ENCODE measurements around the gene PIP5KL1. TPM values are rescaled to one million over a fixed set of nuclear protein-coding genes. Genes with fewer than 3 reads are reported as not detected.

Gene PIP5KL1
- total RNA-seq, 1 donor from 2014 or later = 11.5 TPM

GRCh38 chr9:127974001-127974768 lies 43.6 kb upstream of the PIP5KL1 start:
- Histone ChIP-seq H3K4me1 (peaks cover 99% of the 10 kb centered on the region), H3K36me3 (no peaks in the 10 kb centered on the region), H3K27me3 (ENCODE audit: low read depth) (no peaks in the 10 kb centered on the region), H3K27ac (no peak overlapping the region), H3K4me3 (no peak overlapping the region), H3K9me3 (no peaks in the 10 kb centered on the region)
- ATAC-seq (no peak), DNase-seq (no peak)
- intact Hi-C loops (cut with DNase I) = no loop called here
- TF ChIP-seq, protein P1, sequence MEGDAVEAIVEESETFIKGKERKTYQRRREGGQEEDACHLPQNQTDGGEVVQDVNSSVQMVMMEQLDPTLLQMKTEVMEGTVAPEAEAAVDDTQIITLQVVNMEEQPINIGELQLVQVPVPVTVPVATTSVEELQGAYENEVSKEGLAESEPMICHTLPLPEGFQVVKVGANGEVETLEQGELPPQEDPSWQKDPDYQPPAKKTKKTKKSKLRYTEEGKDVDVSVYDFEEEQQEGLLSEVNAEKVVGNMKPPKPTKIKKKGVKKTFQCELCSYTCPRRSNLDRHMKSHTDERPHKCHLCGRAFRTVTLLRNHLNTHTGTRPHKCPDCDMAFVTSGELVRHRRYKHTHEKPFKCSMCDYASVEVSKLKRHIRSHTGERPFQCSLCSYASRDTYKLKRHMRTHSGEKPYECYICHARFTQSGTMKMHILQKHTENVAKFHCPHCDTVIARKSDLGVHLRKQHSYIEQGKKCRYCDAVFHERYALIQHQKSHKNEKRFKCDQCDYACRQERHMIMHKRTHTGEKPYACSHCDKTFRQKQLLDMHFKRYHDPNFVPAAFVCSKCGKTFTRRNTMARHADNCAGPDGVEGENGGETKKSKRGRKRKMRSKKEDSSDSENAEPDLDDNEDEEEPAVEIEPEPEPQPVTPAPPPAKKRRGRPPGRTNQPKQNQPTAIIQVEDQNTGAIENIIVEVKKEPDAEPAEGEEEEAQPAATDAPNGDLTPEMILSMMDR (IDR thresholded peaks at IDR 0.05) = no peak

DNA sequence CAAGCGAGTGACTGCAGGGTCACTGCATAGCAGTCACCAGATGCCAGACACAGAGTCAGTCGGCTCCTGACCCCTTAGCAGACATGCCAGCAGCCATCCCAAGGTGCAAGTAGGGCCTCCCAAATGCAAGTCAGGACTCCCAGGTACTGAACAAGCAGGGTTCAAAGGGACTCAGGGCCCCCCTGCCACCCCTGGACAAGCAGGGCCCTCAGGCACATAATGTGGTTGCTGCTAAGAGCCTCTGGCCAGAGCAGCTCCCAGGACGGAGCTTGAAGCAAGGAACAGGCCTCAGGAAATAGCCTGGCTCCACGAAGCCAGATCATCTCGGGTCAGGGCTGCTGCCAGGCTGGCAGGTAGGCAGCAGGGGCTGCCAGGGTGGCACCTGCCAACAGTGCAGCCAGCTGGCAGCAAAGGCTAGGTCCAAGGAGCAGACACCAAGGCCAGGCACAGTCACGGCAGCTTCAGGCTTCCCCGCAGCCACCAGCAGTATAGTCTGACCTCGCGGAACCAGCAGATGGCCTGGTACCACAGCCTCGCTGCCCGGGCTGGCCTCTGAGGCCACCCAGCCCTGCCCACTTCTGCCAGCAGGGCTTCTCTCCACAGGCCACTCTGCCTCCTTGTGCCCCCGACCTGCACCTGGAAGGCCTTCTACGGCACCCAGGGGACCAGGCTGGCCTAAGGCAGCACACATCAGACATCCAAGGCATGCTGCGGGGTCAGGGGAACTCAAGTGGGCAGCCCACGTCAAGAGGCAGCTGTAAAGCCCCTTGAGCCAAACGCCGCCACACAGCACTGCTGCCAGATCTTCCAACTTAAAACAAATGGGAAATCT lies 42.8 kb upstream of the PIP5KL1 start:
- H3K36me3 ChIP-seq = no peaks in the 10 kb centered on the region
- H3K4me3 ChIP-seq = no peak overlapping the region
- no peaks in the 10 kb centered on the region for H3K9me3 ChIP-seq
- H3K27ac ChIP-seq = no peak overlapping the region
- intact Hi-C loops (cut with DNase I) = no loop called here
- H3K4me1 ChIP-seq = peaks cover 99% of the 10 kb centered on the region
- TF ChIP-seq, protein P1 (IDR thresholded peaks at IDR 0.05) = no peak
- DNase-seq = no peak
- no peak for ATAC-seq
- H3K27me3 ChIP-seq (ENCODE audit: low read depth) = no peaks in the 10 kb centered on the region

DNA sequence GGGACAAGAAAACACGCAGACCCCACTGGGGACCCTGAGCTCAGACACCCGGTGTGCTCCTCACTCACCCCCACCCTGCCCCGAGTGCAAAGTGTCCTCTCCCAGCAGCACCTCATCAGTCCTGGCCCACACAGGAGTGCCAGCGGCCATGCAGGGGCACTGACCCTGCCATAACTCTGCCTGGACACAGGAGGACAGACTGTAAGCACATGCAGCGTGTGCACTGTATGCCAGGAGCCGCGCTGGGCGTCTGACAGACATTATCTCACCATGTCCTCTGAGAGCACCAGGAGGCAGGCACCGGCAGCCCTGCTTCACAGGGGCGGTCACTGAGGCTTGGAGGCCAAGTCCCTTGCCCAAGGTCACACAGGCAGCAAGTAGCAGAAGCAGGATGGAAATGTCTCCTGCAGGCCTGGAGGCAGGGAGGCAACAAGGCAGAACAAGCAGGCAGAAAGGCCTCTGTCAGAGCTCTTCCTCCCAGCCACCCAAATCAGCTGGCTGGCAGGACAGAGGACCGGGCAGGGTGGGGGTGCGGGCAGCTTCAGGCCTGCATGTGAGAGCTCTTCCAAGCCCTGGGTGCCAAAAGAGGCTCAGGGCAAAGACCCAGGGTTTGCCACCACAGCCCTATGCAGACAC lies 41.8 kb upstream of the PIP5KL1 start:
- Histone ChIP-seq H3K27me3 (ENCODE audit: low read depth) (no peaks in the 10 kb centered on the region), H3K9me3 (no peaks in the 10 kb centered on the region), H3K36me3 (no peaks in the 10 kb centered on the region), H3K4me3 (no peak overlapping the region), H3K4me1 (peaks cover 99% of the 10 kb centered on the region), H3K27ac (peak overlapping the region; percentile 4)
- TF ChIP-seq, protein P1 (IDR thresholded peaks at IDR 0.05) = no peak
- ATAC-seq (no peak), DNase-seq (no peak)
- intact Hi-C loops (cut with DNase I) = no loop called here

DNA sequence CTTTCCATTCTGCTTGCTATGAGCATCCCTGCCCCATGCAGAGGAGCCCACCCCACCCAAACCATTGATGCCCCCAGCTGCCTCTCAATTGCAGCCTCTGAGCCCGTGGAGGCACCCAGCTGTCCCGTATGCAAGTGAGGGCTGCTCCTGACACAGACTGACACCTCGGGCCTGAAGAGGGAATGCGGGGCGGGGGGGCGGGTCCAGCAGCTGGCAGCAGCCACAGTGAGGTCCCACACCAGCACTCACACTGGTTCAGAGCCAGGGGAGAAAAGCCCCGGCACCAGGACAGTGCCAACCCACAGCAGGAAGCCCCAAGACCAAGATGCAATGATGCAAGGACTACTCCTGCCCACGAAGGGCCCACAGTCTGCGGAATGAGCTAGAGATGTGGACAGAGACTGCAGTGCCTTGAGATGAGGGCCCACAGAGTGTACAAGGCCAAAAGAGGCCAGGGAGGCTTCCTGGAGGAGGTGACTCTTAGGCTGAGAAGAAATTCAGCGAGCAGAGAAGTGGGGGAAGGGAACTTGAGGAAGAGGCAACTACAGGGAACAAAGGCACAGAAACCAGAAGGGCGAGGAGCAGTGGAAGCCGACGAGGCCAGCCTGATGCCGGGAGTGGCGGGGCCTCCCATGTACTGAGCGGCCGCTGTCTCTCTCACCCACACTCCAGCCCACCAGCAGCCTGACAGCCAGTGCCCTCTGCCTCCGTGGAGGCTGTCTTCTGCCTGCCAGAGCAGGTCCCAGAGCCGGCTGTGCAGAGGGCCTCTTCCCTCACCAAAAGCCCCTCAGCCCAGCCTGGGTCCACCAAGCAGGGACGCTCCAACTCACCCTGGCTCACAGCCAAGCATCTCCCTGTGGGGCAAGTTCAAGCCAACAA lies 41.0 kb upstream of the PIP5KL1 start:
- ATAC-seq = no peak
- H3K27ac ChIP-seq = peak overlapping the region; percentile 46

More for the DNA sequence above, 41.0 kb upstream of the PIP5KL1 start:
- Histone ChIP-seq H3K4me3 (no peak overlapping the region), H3K4me1 (peaks cover 99% of the 10 kb centered on the region), H3K27me3 (ENCODE audit: low read depth) (no peaks in the 10 kb centered on the region), H3K9me3 (no peaks in the 10 kb centered on the region), H3K36me3 (no peaks in the 10 kb centered on the region)
- DNase-seq = peak; percentile 44
- TF ChIP-seq, protein P1 (IDR thresholded peaks at IDR 0.05) = no peak
- intact Hi-C loops (cut with DNase I) = no loop called here
